GM19035 (cell line): Measurements from ENCODE around the gene CLSTN1.
"Not testable (repeated sequence)": the region's sequence is repeated elsewhere in the genome, so short reads cannot be mapped to it uniquely, and the experiment has no call there.

ENCODE experiments used
- ATAC-seq: cut with Tn5 transposase; IDR thresholded peaks from one replicate; pipeline ENCODE4 v1.9.1; 2021; ENCODE audit not compliant: unreplicated experiment

Gene CLSTN1

GRCh38 chr1:9766759-9767442, 56.9 kb downstream of the CLSTN1 start:
- no peak for ATAC-seq

GRCh38 chr1:9764550-9764949, 59.2 kb downstream of the CLSTN1 start:
- ATAC-seq, result no peak

GRCh38 chr1:9763914-9764313, 59.9 kb downstream of the CLSTN1 start:
- no peak for ATAC-seq

- ATAC-seq, result not testable (repeated sequence)
These were observed 61.3 kb downstream of the CLSTN1 start for GRCh38 chr1:9762446-9762845.

GRCh38 chr1:9761855-9762254, 61.9 kb downstream of the CLSTN1 start:
- no peak for ATAC-seq

GRCh38 chr1:9760824-9761223, 62.9 kb downstream of the CLSTN1 start:
- no peak for ATAC-seq

GRCh38 chr1:9759939-9760338, 63.8 kb downstream of the CLSTN1 start:
- ATAC-seq, result no peak

GRCh38 chr1:9758559-9759121, 65.1 kb downstream of the CLSTN1 start:
- no peak for ATAC-seq

GRCh38 chr1:9755441-9755995, 68.2 kb downstream of the CLSTN1 start:
- no peak for ATAC-seq

- ATAC-seq, result no peak
These were observed 70.6 kb downstream of the CLSTN1 start for GRCh38 chr1:9753121-9753531.

- no peak for ATAC-seq
These were observed 71.8 kb downstream of the CLSTN1 start for GRCh38 chr1:9751971-9752370.

- ATAC-seq, result no peak
These were observed 74.4 kb downstream of the CLSTN1 start for GRCh38 chr1:9749361-9749760.

GRCh38 chr1:9748391-9748790, 75.4 kb downstream of the CLSTN1 start:
- not testable (repeated sequence) for ATAC-seq

- ATAC-seq, result no peak
These were observed 77.1 kb downstream of the CLSTN1 start for GRCh38 chr1:9746651-9747050.

GRCh38 chr1:9746211-9746610, 77.6 kb downstream of the CLSTN1 start:
- no peak for ATAC-seq

GRCh38 chr1:9744106-9744799, 79.5 kb downstream of the CLSTN1 start:
- no peak for ATAC-seq

- no peak for ATAC-seq
These were observed 86.1 kb downstream of the CLSTN1 start for GRCh38 chr1:9737671-9738070.

GRCh38 chr1:9737057-9737456, 86.7 kb downstream of the CLSTN1 start:
- ATAC-seq, result no peak

GRCh38 chr1:9736241-9736640, 87.5 kb downstream of the CLSTN1 start:
- no peak for ATAC-seq

- no peak for ATAC-seq
These were observed 88.0 kb downstream of the CLSTN1 start for GRCh38 chr1:9735800-9736199.

GRCh38 chr1:9733160-9733789, 90.5 kb downstream of the CLSTN1 start:
- ATAC-seq, result no peak
